GM12874 (cell line): Measurements from ENCODE around the gene HP1BP3.

Experiments used
- CTCF ChIP-seq: IDR thresholded peaks from 2 replicates; pipeline ENCODE4 v1.5.1; 2011; ENCODE audit warnings: low read depth, mild to moderate bottlenecking, control low read depth, low read length, moderate library complexity; ENCODE audit not compliant: insufficient read depth

The HP1BP3 gene

GRCh38 chr1:20710469-20711284 lies 76.4 kb downstream of the HP1BP3 start:
- no peak for TF ChIP-seq CTCF

- no peak for TF ChIP-seq CTCF
Measured at GRCh38 chr1:20709868-20710267, 77.2 kb downstream of the HP1BP3 start.

- TF ChIP-seq CTCF = no peak
Measured at GRCh38 chr1:20708891-20709290, 78.2 kb downstream of the HP1BP3 start.

- TF ChIP-seq CTCF = no peak
Measured at GRCh38 chr1:20708057-20708456, 79.0 kb downstream of the HP1BP3 start.

- TF ChIP-seq CTCF = no peak
Measured at GRCh38 chr1:20706841-20707240, 80.3 kb downstream of the HP1BP3 start.

GRCh38 chr1:20705203-20705755 lies 81.8 kb downstream of the HP1BP3 start:
- no peak for TF ChIP-seq CTCF

- TF ChIP-seq CTCF = no peak
Measured at GRCh38 chr1:20704390-20705202, 82.5 kb downstream of the HP1BP3 start.
